H1 (cell line): ENCODE measurements around the gene KRT72. TPM values are rescaled to one million over a fixed set of nuclear protein-coding genes. Genes with fewer than 3 reads are reported as not detected.
A peak's percentile ranks its signal among the peaks of the same experiment; 100 is the strongest.

Experiments used
- CTCF ChIA-PET: fragments of 300-600 bp; sonication (Branson Sonifier 250); formaldehyde crosslinking; loops from one replicate; lab custom pipeline; 2021; ENCODE audit not compliant: partially characterized antibody; lab: Charles Lee
- POLR2A ChIA-PET: fragments of 300-600 bp; sonication (Branson Sonifier 250); formaldehyde crosslinking; loops from one replicate; lab custom pipeline; 2021; ENCODE audit warnings: inconsistent platforms; ENCODE audit not compliant: partially characterized antibody; lab: Charles Lee
- DNase-seq, 2 experiments: peaks; one replicate each; pipeline versions ENCODE4 v3.0.0 to v3.0.0-alpha.2; 2010 to 2022; ENCODE audit warnings: low spot score in 2 of 2, low read depth in 1 of 2, mixed read lengths in 1 of 2
- FAIRE-seq: peaks from 2 replicates; lab custom pipeline; 2011; peaks lifted over from hg19 to GRCh38; lab: Jason Lieb, UNC
- H2AFZ ChIP-seq: 2 replicates; pipeline ENCODE4 v1.8.1; 2012; ENCODE audit warnings: low read length, inconsistent platforms
- H2AK5ac ChIP-seq: 2 replicates; pipeline ENCODE4 v1.6.1; 2013; ENCODE audit warnings: low read depth, low read length
- H2BK120ac ChIP-seq: replicated peaks from 2 replicates; pipeline ENCODE3; 2013; ENCODE audit warnings: low read depth, low read length, inconsistent platforms
- H2BK12ac ChIP-seq: 2 replicates; pipeline ENCODE4 v1.6.1; 2013; ENCODE audit warnings: low read depth, low read length
- H2BK15ac ChIP-seq: 2 replicates; pipeline ENCODE4 v1.6.1; 2013; ENCODE audit warnings: low read length
- H2BK20ac ChIP-seq: 2 replicates; pipeline ENCODE4 v1.6.1; 2013; ENCODE audit warnings: low read length
- H2BK5ac ChIP-seq: 2 replicates; pipeline ENCODE4 v1.6.1; 2013; ENCODE audit warnings: low read depth, low read length
- H3K14ac ChIP-seq: 2 replicates; pipeline ENCODE4 v1.6.1; 2013; ENCODE audit warnings: inconsistent platforms; ENCODE audit not compliant: insufficient read length
- H3K18ac ChIP-seq: 2 replicates; pipeline ENCODE4 v1.6.1; 2013; ENCODE audit warnings: low read length; ENCODE audit errors: extremely low read depth
- H3K23ac ChIP-seq: 2 replicates; pipeline ENCODE4 v1.6.1; 2013; ENCODE audit warnings: inconsistent platforms; ENCODE audit not compliant: insufficient read length
- H3K23me2 ChIP-seq: 2 replicates; pipeline ENCODE4 v1.6.1; 2013; ENCODE audit warnings: low read depth, low read length
- H3K27ac ChIP-seq: 2 replicates; pipeline ENCODE4 v1.6.1; 2011; ENCODE audit warnings: low read depth, low read length, inconsistent platforms
- H3K27me3 ChIP-seq, 4 experiments: replicated peaks in 1 of 4; 1 replicate in 1 of 4; 2 replicates in 3 of 4; pipeline versions ENCODE4 v1.6.1 to v1.8.1; 2011 to 2013; ENCODE audit warnings: low read length in 3 of 4, mild to moderate bottlenecking in 3 of 4, inconsistent platforms in 2 of 4, mixed read lengths in 2 of 4, moderate library complexity in 1 of 4; ENCODE audit not compliant: control insufficient read depth in 3 of 4, insufficient read depth in 3 of 4; ENCODE audit errors: extremely low read depth in 1 of 4
- H3K36me3 ChIP-seq, 4 experiments: 2 replicates each; pipeline versions ENCODE4 v1.6.1 to v1.8.1; 2011 to 2013; ENCODE audit warnings: mild to moderate bottlenecking in 4 of 4, low read length in 3 of 4, moderate library complexity in 2 of 4, control low read depth in 1 of 4, inconsistent platforms in 1 of 4; ENCODE audit not compliant: insufficient read depth in 4 of 4, control insufficient read depth in 2 of 4
- H3K4ac ChIP-seq: replicated peaks from 2 replicates; pipeline ENCODE3; 2013; ENCODE audit warnings: low read length, low read depth, mixed read lengths, inconsistent platforms; ENCODE audit not compliant: insufficient read length
- H3K4me1 ChIP-seq, 4 experiments: replicated peaks in 1 of 4; 1 replicate in 1 of 4; 2 replicates in 3 of 4; pipeline versions ENCODE4 v1.6.1 to v1.8.1; 2011 to 2013; ENCODE audit warnings: low read length in 3 of 4, inconsistent platforms in 2 of 4, mixed read lengths in 1 of 4; ENCODE audit not compliant: insufficient read depth in 4 of 4, control insufficient read depth in 3 of 4
- H3K4me2 ChIP-seq, 2 experiments: 2 replicates each; pipeline versions ENCODE4 v1.6.1 to v1.8.1; 2011 to 2013; ENCODE audit warnings: low read depth in 2 of 2, low read length in 2 of 2, control low read depth in 1 of 2, inconsistent platforms in 1 of 2, mild to moderate bottlenecking in 1 of 2; ENCODE audit not compliant: insufficient read depth in 1 of 2
- H3K4me3 ChIP-seq, 4 experiments: fragments of 200-600, 300-600 bp in 1 of 4; sonication (generic), shearing (Covaris generic), sonication (Bioruptor Twin) in 1 of 4; 2 replicates each; pipeline versions ENCODE4 v1.5.1 to v1.8.1; 2011 to 2016; ENCODE audit warnings: low read length in 4 of 4, low read depth in 3 of 4, control low read depth in 2 of 4, inconsistent platforms in 2 of 4, mild to moderate bottlenecking in 2 of 4, mixed read lengths in 1 of 4, moderate library complexity in 1 of 4; ENCODE audit not compliant: insufficient read depth in 2 of 4; ENCODE audit errors: extremely low read depth in 1 of 4
- H3K56ac ChIP-seq: replicated peaks from 2 replicates; pipeline ENCODE3; 2013; ENCODE audit warnings: low read depth, mild to moderate bottlenecking, mixed read lengths, low read length, inconsistent platforms; ENCODE audit not compliant: insufficient read length
- H3K79me1 ChIP-seq: 2 replicates; pipeline ENCODE4 v1.6.1; 2013; ENCODE audit warnings: low read depth, low read length, control low read depth
- H3K79me2 ChIP-seq, 2 experiments: 2 replicates each; pipeline versions ENCODE4 v1.6.1 to v1.8.1; 2012 to 2013; ENCODE audit warnings: low read length in 2 of 2, mild to moderate bottlenecking in 2 of 2, inconsistent platforms in 1 of 2; ENCODE audit not compliant: insufficient read depth in 2 of 2, control insufficient read depth in 1 of 2
- H3K9ac ChIP-seq, 4 experiments: replicated peaks in 1 of 4; 1 replicate in 1 of 4; 2 replicates in 3 of 4; pipeline versions ENCODE4 v1.6.1 to v1.8.1; 2011 to 2013; ENCODE audit warnings: low read depth in 3 of 4, low read length in 3 of 4, control low read depth in 2 of 4, mild to moderate bottlenecking in 2 of 4, moderate library complexity in 2 of 4, inconsistent platforms in 1 of 4; ENCODE audit errors: extremely low read depth in 1 of 4
- H3K9me3 ChIP-seq, 2 experiments: 2 replicates each; pipeline versions ENCODE4 v1.6.1 to v1.8.1; 2012 to 2013; ENCODE audit warnings: mild to moderate bottlenecking in 2 of 2, moderate library complexity in 2 of 2, control low read depth in 1 of 2, inconsistent platforms in 1 of 2, low read depth in 1 of 2, low read length in 1 of 2, mixed read lengths in 1 of 2; ENCODE audit not compliant: insufficient read depth in 2 of 2
- H4K20me1 ChIP-seq, 2 experiments: replicated peaks in 1 of 2; 2 replicates each; pipeline versions ENCODE3 to v1.8.1; 2011 to 2013; ENCODE audit warnings: inconsistent platforms in 2 of 2, low read length in 2 of 2, mild to moderate bottlenecking in 1 of 2; ENCODE audit not compliant: insufficient read depth in 2 of 2, control insufficient read depth in 1 of 2
- H4K5ac ChIP-seq: 2 replicates; pipeline ENCODE4 v1.6.1; 2013; ENCODE audit warnings: low read length, low read depth, mixed read lengths, inconsistent platforms; ENCODE audit not compliant: insufficient read length
- H4K8ac ChIP-seq: 2 replicates; pipeline ENCODE4 v1.8.0; 2013; ENCODE audit warnings: mild to moderate bottlenecking, moderate library complexity, low read length, inconsistent platforms; ENCODE audit not compliant: insufficient read depth; ENCODE audit errors: extremely low read depth
- H4K91ac ChIP-seq: replicated peaks from 2 replicates; pipeline ENCODE3; 2013; ENCODE audit warnings: low read length, mixed read lengths, inconsistent platforms; ENCODE audit not compliant: insufficient read length
- POU5F1 ChIP-seq: IDR thresholded peaks from 2 replicates; pipeline ENCODE4 v1.6.1; 2011; ENCODE audit warnings: low read depth, mild to moderate bottlenecking, low read length, moderate library complexity
- SIN3A ChIP-seq, 2 experiments: IDR thresholded peaks in 1 of 2; conservative IDR thresholded peaks in 1 of 2; 2 replicates each; pipeline ENCODE4 v1.6.1; 2011 to 2012; ENCODE audit warnings: low read length in 2 of 2, improper control_type of control experiment in 1 of 2, low read depth in 1 of 2, mild to moderate bottlenecking in 1 of 2
- WGBS, 2 experiments: shearing (Covaris generic) in 1 of 2; methylation state at CpG; one replicate each; pipeline versions ENCODE4 v1.1.6 to v1.1.7; 2013 to 2015; ENCODE audit warnings: low lambda C conversion rate in 2 of 2, mixed read lengths in 2 of 2, inconsistent platforms in 1 of 2, low coverage in 1 of 2, missing lambda C conversion rate in 1 of 2; ENCODE audit not compliant: insufficient replicate concordance in 2 of 2, insufficient coverage in 1 of 2, insufficient read length in 1 of 2; ENCODE audit errors: extremely low coverage in 1 of 2, missing lambda C conversion rate in 1 of 2; 5-methylcytosine and 5-hydroxymethylcytosine counted together
- polyA plus RNA-seq, 7 experiments: library from polyadenylated mRNA; depleted of rRNA in 3 of 7; stranded (reverse) in 5 of 7; unstranded in 2 of 7; fragments of >200 nt in 5 of 7; fragments of 200-250 nt in 2 of 7; gene quantifications; 1 replicate in 5 of 7; 2 replicates in 1 of 7; 4 replicates in 1 of 7; pipeline versions ENCODE4 v1.2.1 to v1.2.3, GENCODE V29; 2011 to 2013; ENCODE audit warnings: missing spikeins in 2 of 7, mixed read lengths in 2 of 7
- total RNA-seq: library from RNA; stranded (reverse); fragmentation: NEBNext Ultra II Directional; extraction: Animal tissue kit (Norgen Biotek cat#: 25700); gene quantifications from 2 replicates; pipeline ENCODE4 v1.2.1, GENCODE V29; 2021

The KRT72 gene
- total and polyA plus RNA-seq, 2 of the 8 experiments (the other 6 are each of a cell fraction or from before 2014, with no cell fraction given) = not detected

DNA sequence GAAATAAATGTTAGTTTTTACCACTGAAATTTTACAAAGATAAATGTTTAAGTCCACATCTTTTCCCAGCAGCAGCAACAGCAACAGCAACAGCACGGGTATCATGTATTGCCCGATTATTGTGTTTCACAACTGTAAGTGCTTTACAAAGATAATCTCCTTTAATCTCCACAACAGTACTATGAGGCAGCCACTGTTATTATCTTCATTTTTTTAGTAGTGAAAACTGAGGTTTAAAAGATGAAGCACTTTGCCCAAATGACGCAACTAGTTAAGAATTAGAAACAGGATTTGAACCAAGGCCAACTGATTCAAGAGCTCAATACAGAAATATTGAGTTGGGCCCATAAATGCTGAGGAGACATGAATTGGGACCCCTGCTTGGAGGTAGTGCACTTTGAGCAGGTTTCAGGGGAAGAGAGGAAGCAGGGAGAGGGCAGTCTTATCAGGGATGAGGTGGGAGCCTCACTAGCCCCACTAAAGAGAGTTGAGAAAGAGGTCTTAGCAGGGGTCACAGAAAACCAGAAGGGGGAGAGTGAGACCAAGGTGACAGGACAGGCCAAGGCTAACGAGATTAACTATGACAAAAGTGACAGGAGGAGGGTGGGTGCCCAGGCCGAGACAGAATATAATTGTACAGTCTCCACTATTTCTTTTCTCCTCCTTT is 35.5 kb upstream of the KRT72 start:
- Histone ChIP-seq H3K14ac (no peak overlapping the region), H3K9ac (no peak overlapping the region)
- POLR2A ChIA-PET = no interaction called here
- FAIRE-seq = no peak
- no peak for TF ChIP-seq SIN3A (conservative IDR thresholded peaks at IDR 0.05 in 1 of 2, IDR thresholded peaks at IDR 0.05 in 1 of 2; ENCODE audit: low read depth in 1 of 2, low read length in 2 of 2)
- no peak for TF ChIP-seq POU5F1
- TF ChIP-seq, all 59 proteins: peak for 0
- H3K27ac ChIP-seq = no peak overlapping the region
- peaks cover 0 to 1% (median 0%) of the 10 kb centered on the region in 4 experiments; a peak in 2 of 7 replicates for H3K27me3 ChIP-seq
- no peaks in the 10 kb centered on the region for H3K79me2 ChIP-seq
- CTCF ChIA-PET = interaction anchor here (0.6 to 1.3 kb wide), 4 partner anchors 21 to 1450 kb away, joined by 3 read pairs; no protein-coding TSS in a partner anchor
- DNase-seq = peak in 1 of 2 experiments; percentile 30
- no peak overlapping the region for H3K56ac ChIP-seq
- no peak overlapping the region for H4K91ac ChIP-seq
- H2BK15ac ChIP-seq = no peak overlapping the region
- WGBS, 2 experiments = 89% methylated on average over 5 of the region's 5 CpGs; no CpG with 5 or more reads in 1 of the 2 experiments
- no peaks in the 10 kb centered on the region for H4K20me1 ChIP-seq
- H2BK5ac ChIP-seq = no peak overlapping the region
- H3K18ac ChIP-seq = no peak overlapping the region
- H3K79me1 ChIP-seq = no peaks in the 10 kb centered on the region
- H3K36me3 ChIP-seq = no peaks in the 10 kb centered on the region
- no peak overlapping the region for H3K4me2 ChIP-seq
- no peaks in the 10 kb centered on the region for H3K9me3 ChIP-seq
- no peak overlapping the region for H2BK12ac ChIP-seq
- no peak overlapping the region for H3K23ac ChIP-seq
- H2BK20ac ChIP-seq = no peak overlapping the region
- no peak overlapping the region for H2BK120ac ChIP-seq
- H2AK5ac ChIP-seq = no peak overlapping the region
- no peak overlapping the region for H3K4me3 ChIP-seq
- no peak overlapping the region for H2AFZ ChIP-seq
- H4K8ac ChIP-seq = no peak overlapping the region
- H3K4me1 ChIP-seq = no peaks in the 10 kb centered on the region
- no peaks in the 10 kb centered on the region for H3K23me2 ChIP-seq
- no peak overlapping the region for H3K4ac ChIP-seq
- H4K5ac ChIP-seq = no peak overlapping the region
